IMR-90 (cell line): ENCODE measurements around the gene MYO1D. TPM values are rescaled to one million over a fixed set of nuclear protein-coding genes. Genes with fewer than 3 reads are reported as not detected.

ENCODE experiments used
- ATAC-seq: fragments of 200-7000 bp; cut with Tn5 transposase; 2 replicates; pipeline ENCODE4 v1.9.1; 2020; ENCODE audit warnings: low read depth, mild to moderate bottlenecking, moderate library complexity
- BruUV-seq: library from RNA; stranded (reverse); fragments of 400-500 nt; replicated peaks from 2 replicates; lab custom pipeline; 2021; lab: Mats Ljungman, UMichigan
- CTCF ChIA-PET: fragments of 300-600 bp; formaldehyde crosslinking; extraction: SDS; loops from one replicate; lab custom pipeline; 2021; ENCODE audit warnings: antibody characterized with exemption; lab: Yijun Ruan, JAX
- POLR2A ChIA-PET: fragments of 300-600 bp; sonication (Branson Sonifier 250); formaldehyde crosslinking; loops from one replicate; lab custom pipeline; 2022; ENCODE audit warnings: antibody characterized with exemption; ENCODE audit not compliant: unreplicated experiment; lab: Charles Lee
- DNase-seq: peaks from one replicate; pipeline ENCODE4 v3.0.0; 2013
- H2AFZ ChIP-seq: replicated peaks from 2 replicates; pipeline ENCODE3; 2013; ENCODE audit warnings: low read length, mild to moderate bottlenecking; ENCODE audit not compliant: poor library complexity
- H2AK5ac ChIP-seq: 2 replicates; pipeline ENCODE4 v1.6.1; 2013; ENCODE audit warnings: low read depth, low read length, inconsistent platforms
- H2AK9ac ChIP-seq: replicated peaks from 2 replicates; pipeline ENCODE3; 2013; ENCODE audit warnings: mild to moderate bottlenecking, low read depth, low read length, moderate library complexity; ENCODE audit not compliant: poor library complexity
- H2BK120ac ChIP-seq: 2 replicates; pipeline ENCODE4 v1.6.1; 2013; ENCODE audit warnings: low read depth, low read length, inconsistent platforms
- H2BK15ac ChIP-seq: 3 replicates; pipeline ENCODE4 v1.6.1; 2013; ENCODE audit warnings: low read depth, low read length, inconsistent platforms
- H2BK20ac ChIP-seq: 2 replicates; pipeline ENCODE4 v1.6.1; 2013; ENCODE audit warnings: low read depth, mild to moderate bottlenecking, inconsistent platforms, low read length, moderate library complexity
- H2BK5ac ChIP-seq: 2 replicates; pipeline ENCODE4 v1.6.1; 2013; ENCODE audit warnings: mild to moderate bottlenecking, low read depth, low read length, inconsistent platforms; ENCODE audit not compliant: poor library complexity, severe bottlenecking
- H3K14ac ChIP-seq: replicated peaks from 2 replicates; pipeline ENCODE4 v1.6.1; 2013; ENCODE audit warnings: low read depth, low read length, inconsistent platforms
- H3K18ac ChIP-seq: 2 replicates; pipeline ENCODE4 v1.6.1; 2013; ENCODE audit warnings: low read depth, low read length, control low read depth
- H3K23ac ChIP-seq: 2 replicates; pipeline ENCODE4 v1.6.1; 2013; ENCODE audit warnings: low read depth, low read length, inconsistent platforms
- H3K27ac ChIP-seq: 2 replicates; pipeline ENCODE4 v1.5.1; 2013; ENCODE audit warnings: mild to moderate bottlenecking, control low read depth, low read length; ENCODE audit not compliant: insufficient read depth
- H3K27me3 ChIP-seq: 2 replicates; pipeline ENCODE4 v1.6.1; 2013; ENCODE audit warnings: low read length; ENCODE audit not compliant: control insufficient read depth, insufficient read depth
- H3K36me3 ChIP-seq: 2 replicates; pipeline ENCODE4 v1.6.1; 2013; ENCODE audit warnings: low read length, mixed read lengths; ENCODE audit not compliant: control insufficient read depth, insufficient read depth
- H3K4ac ChIP-seq: 2 replicates; pipeline ENCODE4 v1.6.1; 2013; ENCODE audit warnings: low read depth, low read length, inconsistent platforms
- H3K4me1 ChIP-seq: 2 replicates; pipeline ENCODE4 v1.6.1; 2013; ENCODE audit warnings: low read length, mixed read lengths; ENCODE audit not compliant: control insufficient read depth, insufficient read depth
- H3K4me2 ChIP-seq: 2 replicates; pipeline ENCODE4 v1.6.1; 2013; ENCODE audit warnings: low read depth, mild to moderate bottlenecking, control low read depth, low read length, moderate library complexity
- H3K4me3 ChIP-seq: 2 replicates; pipeline ENCODE4 v1.5.1; 2013; ENCODE audit warnings: low read depth, mild to moderate bottlenecking, control low read depth, low read length, moderate library complexity; ENCODE audit not compliant: insufficient read depth
- H3K56ac ChIP-seq: 2 replicates; pipeline ENCODE4 v1.6.1; 2013; ENCODE audit warnings: low read length, inconsistent platforms; ENCODE audit not compliant: insufficient read depth; ENCODE audit errors: extremely low read depth
- H3K79me1 ChIP-seq, 2 experiments: 2 replicates each; pipeline ENCODE4 v1.6.1; 2013; ENCODE audit warnings: low read length in 2 of 2, inconsistent platforms in 1 of 2, low read depth in 1 of 2
- H3K9ac ChIP-seq: 2 replicates; pipeline ENCODE4 v1.6.1; 2013; ENCODE audit warnings: low read depth, low read length, control low read depth
- H3K9me1 ChIP-seq: 2 replicates; pipeline ENCODE4 v1.6.1; 2013; ENCODE audit warnings: low read length, inconsistent platforms; ENCODE audit not compliant: insufficient read depth
- H3K9me3 ChIP-seq: 2 replicates; pipeline ENCODE4 v1.6.1; 2013; ENCODE audit warnings: low read length; ENCODE audit not compliant: control insufficient read depth, insufficient read depth
- H4K20me1 ChIP-seq: 2 replicates; pipeline ENCODE4 v1.6.1; 2013; ENCODE audit warnings: low read length, inconsistent platforms; ENCODE audit not compliant: insufficient read depth
- H4K5ac ChIP-seq: 2 replicates; pipeline ENCODE4 v1.6.1; 2013; ENCODE audit warnings: mild to moderate bottlenecking, low read depth, low read length, control low read depth
- H4K8ac ChIP-seq, 2 experiments: 2 replicates each; pipeline ENCODE4 v1.6.1; 2013; ENCODE audit warnings: low read depth in 2 of 2, low read length in 2 of 2, control low read depth in 1 of 2, inconsistent platforms in 1 of 2
- H4K91ac ChIP-seq: 2 replicates; pipeline ENCODE4 v1.6.1; 2013; ENCODE audit warnings: low read depth, low read length, inconsistent platforms; ENCODE audit not compliant: insufficient read depth
- BHLHE40 ChIP-seq: fragments of 150-350 bp; IDR thresholded peaks from 2 replicates; pipeline ENCODE4 v1.6.1; 2016; ENCODE audit warnings: mild to moderate bottlenecking, low read depth, low read length
- CEBPB ChIP-seq: IDR thresholded peaks from 2 replicates; pipeline ENCODE4 v1.6.1; 2012; ENCODE audit warnings: low read depth, low read length, improper control_type of control experiment
- CHD1 ChIP-seq: IDR thresholded peaks from 2 replicates; pipeline ENCODE4 v1.6.1; 2012; ENCODE audit warnings: low read depth, low read length, improper control_type of control experiment
- FOS ChIP-seq: fragments of 150-350 bp; IDR thresholded peaks from 2 replicates; pipeline ENCODE4 v1.6.1; 2016; ENCODE audit warnings: low read depth, low read length
- MAFK ChIP-seq: IDR thresholded peaks from 2 replicates; pipeline ENCODE4 v1.6.1; 2012; ENCODE audit warnings: low read depth, low read length, improper control_type of control experiment
- MAZ ChIP-seq: IDR thresholded peaks from 2 replicates; pipeline ENCODE4 v1.6.1; 2012; ENCODE audit warnings: low read depth, mild to moderate bottlenecking, low read length, improper control_type of control experiment, moderate library complexity, borderline replicate concordance
- MXI1 ChIP-seq: IDR thresholded peaks from 2 replicates; pipeline ENCODE4 v1.6.1; 2012; ENCODE audit warnings: low read depth, mild to moderate bottlenecking, low read length, moderate library complexity, borderline replicate concordance
- NFE2L2 ChIP-seq: fragments of 150-350 bp; IDR thresholded peaks from 2 replicates; pipeline ENCODE4 v1.6.1; 2016; ENCODE audit warnings: low read depth, mild to moderate bottlenecking, low read length
- POLR2A ChIP-seq: IDR thresholded peaks from 2 replicates; pipeline ENCODE4 v1.6.1; 2012; ENCODE audit warnings: mild to moderate bottlenecking, low read depth, low read length
- RFX5 ChIP-seq: IDR thresholded peaks from 2 replicates; pipeline ENCODE4 v1.8.0; 2012; ENCODE audit warnings: low read depth, mild to moderate bottlenecking, low read length, moderate library complexity
- SMC3 ChIP-seq: fragments of 150-350 bp; IDR thresholded peaks from 2 replicates; pipeline ENCODE4 v1.6.1; 2016; ENCODE audit warnings: low read depth, mild to moderate bottlenecking, antibody characterized with exemption, low read length, moderate library complexity
- WGBS, 2 experiments: methylation state at CpG; one replicate each; pipeline versions ENCODE4 v1.1.5 to v1.1.7; 2013; ENCODE audit warnings: missing lambda C conversion rate in 2 of 2; ENCODE audit not compliant: insufficient read length in 1 of 2; ENCODE audit errors: extremely low coverage in 2 of 2; 5-methylcytosine and 5-hydroxymethylcytosine counted together
- dilution Hi-C: fragments of 300-500 bp; cut with HindIII; formaldehyde crosslinking; loops from one replicate; pipeline ENCODE4 v1.14.3; 2018; ENCODE audit warnings: low sequenced_read_pairs; ENCODE audit not compliant: unreplicated experiment
- in situ Hi-C: fragments of 300-500 bp; cut with MboI; formaldehyde crosslinking; loops from 3 replicates; pipeline ENCODE4 v1.14.3; 2019; ENCODE audit warnings: low sequenced_read_pairs, inconsistent platforms, mixed read lengths
- intact Hi-C: fragments of 100-400 bp; cut with micrococcal nuclease; formaldehyde crosslinking; loops from 2 replicates; pipeline ENCODE4 v1.10.0; 2022
- polyA plus RNA-seq, 3 experiments: library from polyadenylated mRNA; depleted of rRNA; stranded (reverse); fragments of >200 nt; gene quantifications; 2 replicates each; pipeline ENCODE4 v1.2.3, GENCODE V29; 2012; ENCODE audit warnings: low replicate concordance in 1 of 3
- total RNA-seq: library from RNA; depleted of rRNA; stranded (reverse); fragments of >200 nt; gene quantifications from 2 replicates; pipeline ENCODE4 v1.2.3, GENCODE V29; 2012
- TF ChIP-seq, protein P1 (sequence below): fragments of 150-350 bp; IDR thresholded peaks from 2 replicates; pipeline ENCODE4 v1.6.1; 2017; ENCODE audit warnings: mild to moderate bottlenecking, antibody characterized with exemption, low read length, low read depth
- TF ChIP-seq, protein P2 (sequence below): conservative IDR thresholded peaks from 2 replicates; pipeline ENCODE4 v1.5.1; 2012; ENCODE audit warnings: mild to moderate bottlenecking, low read depth, low read length, improper control_type of control experiment
- TF ChIP-seq, protein P3 (sequence below): fragments of 150-350 bp; IDR thresholded peaks from 2 replicates; pipeline ENCODE4 v1.6.1; 2016; ENCODE audit warnings: low read depth, mild to moderate bottlenecking, low read length, moderate library complexity, borderline replicate concordance

Gene MYO1D
- total and polyA plus RNA-seq, 2 of the 4 experiments (the other 2 are of a cell fraction), result 0.63 to 0.90 TPM

DNA sequence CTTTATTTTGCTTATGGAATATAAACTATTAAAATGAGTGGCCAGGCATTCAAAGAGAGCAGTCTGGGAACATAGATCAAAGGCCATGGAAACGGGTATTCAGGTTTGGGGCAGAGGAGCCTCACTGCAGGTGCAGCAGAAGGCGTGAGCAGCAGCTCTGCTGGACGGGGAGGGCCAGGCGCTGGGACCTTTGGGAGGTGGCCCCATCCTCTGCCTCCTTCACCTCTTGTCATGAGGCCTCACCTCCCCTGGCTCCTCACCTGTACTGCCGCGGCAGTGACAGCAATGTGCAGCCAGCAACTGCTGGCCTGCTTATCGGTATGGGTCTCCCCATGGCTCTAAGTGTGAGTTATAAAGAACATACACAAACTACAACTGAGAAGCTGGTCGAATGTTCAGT lies 280.7 kb downstream of the MYO1D start:
- no peak overlapping the region for H2BK5ac ChIP-seq
- H3K4me1 ChIP-seq, result no peaks in the 10 kb centered on the region
- H3K14ac ChIP-seq, result no peak overlapping the region
- H2AK5ac ChIP-seq, result no peak overlapping the region
- H3K23ac ChIP-seq, result no peak overlapping the region
- no TSS peak for BruUV-seq
- dilution Hi-C loops, result no loop called here
- H3K27me3 ChIP-seq, result no peaks in the 10 kb centered on the region; the same call in 1 of the 2 replicates
- no peak overlapping the region for H3K9ac ChIP-seq
- H2AK9ac ChIP-seq, result no peak overlapping the region
- no peaks in the 10 kb centered on the region for H3K9me3 ChIP-seq
- H4K20me1 ChIP-seq, result no peaks in the 10 kb centered on the region
- no peak overlapping the region for H2BK20ac ChIP-seq
- H3K79me1 ChIP-seq, result no peaks in the 10 kb centered on the region
- POLR2A ChIA-PET, result no interaction called here
- no peak overlapping the region for H2BK15ac ChIP-seq
- intact Hi-C loops, result no loop called here
- no peak overlapping the region for H3K4me2 ChIP-seq
- no peak overlapping the region for H3K18ac ChIP-seq
- no peak overlapping the region for H4K91ac ChIP-seq
- H4K8ac ChIP-seq, result no peak overlapping the region
- H3K27ac ChIP-seq, result no peak overlapping the region
- H2BK120ac ChIP-seq, result no peak overlapping the region
- no peaks in the 10 kb centered on the region for H3K9me1 ChIP-seq
- no peak for DNase-seq
- no CpG with 5 or more reads among the region's 8 CpGs for WGBS, 2 experiments
- TF ChIP-seq MXI1 (no peak), CHD1 (no peak), POLR2A (no peak), MAZ (no peak), SMC3 (no peak), NFE2L2 (no peak), FOS (no peak), BHLHE40 (no peak), RFX5 (no peak), MAFK (no peak), CEBPB (no peak)
- TF ChIP-seq, protein P1, sequence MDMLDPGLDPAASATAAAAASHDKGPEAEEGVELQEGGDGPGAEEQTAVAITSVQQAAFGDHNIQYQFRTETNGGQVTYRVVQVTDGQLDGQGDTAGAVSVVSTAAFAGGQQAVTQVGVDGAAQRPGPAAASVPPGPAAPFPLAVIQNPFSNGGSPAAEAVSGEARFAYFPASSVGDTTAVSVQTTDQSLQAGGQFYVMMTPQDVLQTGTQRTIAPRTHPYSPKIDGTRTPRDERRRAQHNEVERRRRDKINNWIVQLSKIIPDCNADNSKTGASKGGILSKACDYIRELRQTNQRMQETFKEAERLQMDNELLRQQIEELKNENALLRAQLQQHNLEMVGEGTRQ, result no peak
- TF ChIP-seq, protein P2, sequence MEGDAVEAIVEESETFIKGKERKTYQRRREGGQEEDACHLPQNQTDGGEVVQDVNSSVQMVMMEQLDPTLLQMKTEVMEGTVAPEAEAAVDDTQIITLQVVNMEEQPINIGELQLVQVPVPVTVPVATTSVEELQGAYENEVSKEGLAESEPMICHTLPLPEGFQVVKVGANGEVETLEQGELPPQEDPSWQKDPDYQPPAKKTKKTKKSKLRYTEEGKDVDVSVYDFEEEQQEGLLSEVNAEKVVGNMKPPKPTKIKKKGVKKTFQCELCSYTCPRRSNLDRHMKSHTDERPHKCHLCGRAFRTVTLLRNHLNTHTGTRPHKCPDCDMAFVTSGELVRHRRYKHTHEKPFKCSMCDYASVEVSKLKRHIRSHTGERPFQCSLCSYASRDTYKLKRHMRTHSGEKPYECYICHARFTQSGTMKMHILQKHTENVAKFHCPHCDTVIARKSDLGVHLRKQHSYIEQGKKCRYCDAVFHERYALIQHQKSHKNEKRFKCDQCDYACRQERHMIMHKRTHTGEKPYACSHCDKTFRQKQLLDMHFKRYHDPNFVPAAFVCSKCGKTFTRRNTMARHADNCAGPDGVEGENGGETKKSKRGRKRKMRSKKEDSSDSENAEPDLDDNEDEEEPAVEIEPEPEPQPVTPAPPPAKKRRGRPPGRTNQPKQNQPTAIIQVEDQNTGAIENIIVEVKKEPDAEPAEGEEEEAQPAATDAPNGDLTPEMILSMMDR, result no peak
- TF ChIP-seq, protein P3, sequence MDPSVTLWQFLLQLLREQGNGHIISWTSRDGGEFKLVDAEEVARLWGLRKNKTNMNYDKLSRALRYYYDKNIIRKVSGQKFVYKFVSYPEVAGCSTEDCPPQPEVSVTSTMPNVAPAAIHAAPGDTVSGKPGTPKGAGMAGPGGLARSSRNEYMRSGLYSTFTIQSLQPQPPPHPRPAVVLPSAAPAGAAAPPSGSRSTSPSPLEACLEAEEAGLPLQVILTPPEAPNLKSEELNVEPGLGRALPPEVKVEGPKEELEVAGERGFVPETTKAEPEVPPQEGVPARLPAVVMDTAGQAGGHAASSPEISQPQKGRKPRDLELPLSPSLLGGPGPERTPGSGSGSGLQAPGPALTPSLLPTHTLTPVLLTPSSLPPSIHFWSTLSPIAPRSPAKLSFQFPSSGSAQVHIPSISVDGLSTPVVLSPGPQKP, result no peak
- no peak overlapping the region for H3K4me3 ChIP-seq
- H2AFZ ChIP-seq, result no peak overlapping the region
- H3K4ac ChIP-seq, result no peak overlapping the region
- no peak overlapping the region for H3K56ac ChIP-seq
- no peak for ATAC-seq
- H4K5ac ChIP-seq, result no peak overlapping the region
- no peaks in the 10 kb centered on the region for H3K36me3 ChIP-seq
- CTCF ChIA-PET, result no interaction called here
- in situ Hi-C loops, result no loop called here
